ENCODE results near the gene LHFPL6.

The LHFPL6 gene

GRCh38 chr13:39410964-39411363 lies 192.0 kb downstream of the LHFPL6 start:
- Histone ChIP-seq H3K27me3 (replicated peaks; ENCODE audit: control insufficient read depth, insufficient read depth, low read length) (no peaks in the 10 kb centered on the region), H3K9me3 (ENCODE audit: control insufficient read depth, low read length) (no peaks in the 10 kb centered on the region), H3K36me3 (ENCODE audit: control insufficient read depth, insufficient read depth, low read length, severe bottlenecking) (no peaks in the 10 kb centered on the region), H3K9ac (ENCODE audit: low read length) (no peak overlapping the region), H3K4me1 (ENCODE audit: control insufficient read depth, insufficient read depth, low read length) (peaks cover 50% of the 10 kb centered on the region), H3K4me3 (ENCODE audit: low read length) (peak overlapping the region; percentile 57)
- no peak for DNase-seq (ENCODE audit: low read depth)

- no peaks in the 10 kb centered on the region for H3K9me3 ChIP-seq (ENCODE audit: control insufficient read depth, low read length)
- H3K36me3 ChIP-seq (ENCODE audit: control insufficient read depth, insufficient read depth, low read length, severe bottlenecking) = no peaks in the 10 kb centered on the region
- H3K27me3 ChIP-seq (replicated peaks; ENCODE audit: control insufficient read depth, insufficient read depth, low read length) = no peaks in the 10 kb centered on the region
- H3K4me3 ChIP-seq (ENCODE audit: low read length) = peak overlapping the region; percentile 57
- peak overlapping the region; percentile 69 for H3K9ac ChIP-seq (ENCODE audit: low read length)
- peaks cover 43% of the 10 kb centered on the region for H3K4me1 ChIP-seq (ENCODE audit: control insufficient read depth, insufficient read depth, low read length)
- peak; percentile 88 for DNase-seq (ENCODE audit: low read depth)
Observed at GRCh38 chr13:39410096-39410901, 192.7 kb downstream of the LHFPL6 start.

- peaks cover 27% of the 10 kb centered on the region for H3K4me1 ChIP-seq (ENCODE audit: control insufficient read depth, insufficient read depth, low read length)
- H3K9me3 ChIP-seq (ENCODE audit: control insufficient read depth, low read length) = no peaks in the 10 kb centered on the region
- no peak overlapping the region for H3K9ac ChIP-seq (ENCODE audit: low read length)
- H3K36me3 ChIP-seq (ENCODE audit: control insufficient read depth, insufficient read depth, low read length, severe bottlenecking) = no peaks in the 10 kb centered on the region
- DNase-seq (ENCODE audit: low read depth) = no peak
- H3K4me3 ChIP-seq (ENCODE audit: low read length) = no peak overlapping the region
- H3K27me3 ChIP-seq (replicated peaks; ENCODE audit: control insufficient read depth, insufficient read depth, low read length) = no peaks in the 10 kb centered on the region
Observed at GRCh38 chr13:39408512-39408911, 194.5 kb downstream of the LHFPL6 start.

GRCh38 chr13:39407786-39408185 lies 195.2 kb downstream of the LHFPL6 start:
- no peaks in the 10 kb centered on the region for H3K9me3 ChIP-seq (ENCODE audit: control insufficient read depth, low read length)
- H3K4me1 ChIP-seq (ENCODE audit: control insufficient read depth, insufficient read depth, low read length) = peaks cover 27% of the 10 kb centered on the region
- H3K36me3 ChIP-seq (ENCODE audit: control insufficient read depth, insufficient read depth, low read length, severe bottlenecking) = no peaks in the 10 kb centered on the region

DNA sequence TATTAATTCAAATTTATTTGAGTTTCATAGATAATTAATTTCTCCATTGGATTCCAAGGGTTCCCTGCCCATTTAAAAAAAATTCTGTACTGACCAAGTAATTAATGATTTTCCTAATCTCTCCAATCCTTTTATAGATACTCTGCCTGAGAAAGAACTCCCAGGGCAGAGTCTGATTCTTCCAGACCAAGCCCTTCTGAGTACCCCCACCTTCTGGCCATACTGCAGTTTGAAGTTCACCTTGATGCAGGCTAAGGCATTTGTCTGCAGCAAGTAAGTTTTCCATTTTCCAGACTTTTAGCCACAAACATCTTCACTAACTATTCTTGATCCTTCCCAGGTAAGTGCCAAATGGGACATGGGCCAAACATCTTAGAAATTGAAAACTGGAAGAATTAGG lies 195.9 kb downstream of the LHFPL6 start:
- H3K4me1 ChIP-seq (ENCODE audit: control insufficient read depth, insufficient read depth, low read length) = peaks cover 27% of the 10 kb centered on the region
- no peak for DNase-seq (ENCODE audit: low read depth)
- no peaks in the 10 kb centered on the region for H3K27me3 ChIP-seq (replicated peaks; ENCODE audit: control insufficient read depth, insufficient read depth, low read length)
- no peaks in the 10 kb centered on the region for H3K36me3 ChIP-seq (ENCODE audit: control insufficient read depth, insufficient read depth, low read length, severe bottlenecking)
- H3K9me3 ChIP-seq (ENCODE audit: control insufficient read depth, low read length) = no peaks in the 10 kb centered on the region
- no peak overlapping the region for H3K4me3 ChIP-seq (ENCODE audit: low read length)
- no peak overlapping the region for H3K9ac ChIP-seq (ENCODE audit: low read length)

More at GRCh38 chr13:39407786-39408185, 195.2 kb downstream of the LHFPL6 start:
- H3K4me3 ChIP-seq (ENCODE audit: low read length) = no peak overlapping the region
- H3K9ac ChIP-seq (ENCODE audit: low read length) = no peak overlapping the region
- no peaks in the 10 kb centered on the region for H3K27me3 ChIP-seq (replicated peaks; ENCODE audit: control insufficient read depth, insufficient read depth, low read length)
- DNase-seq (ENCODE audit: low read depth) = no peak

DNA sequence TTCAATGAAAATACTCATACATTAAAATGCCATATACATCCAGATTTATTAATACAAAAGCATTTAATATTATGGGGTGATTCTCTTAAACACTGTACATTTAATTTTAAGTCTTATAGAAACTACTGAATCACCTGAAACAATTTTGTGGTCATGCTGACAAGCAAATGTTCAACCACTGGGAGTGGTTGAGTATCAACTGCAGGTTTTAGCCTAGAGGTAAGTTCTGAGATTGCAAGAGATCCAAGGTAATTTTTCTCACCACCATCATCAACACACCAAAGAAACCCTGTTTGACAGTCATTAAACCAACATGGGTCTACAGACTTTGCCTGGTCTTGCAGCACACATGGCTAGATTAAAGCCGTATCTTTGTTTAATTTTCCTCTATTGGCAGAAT lies 196.3 kb downstream of the LHFPL6 start:
- H3K36me3 ChIP-seq (ENCODE audit: control insufficient read depth, insufficient read depth, low read length, severe bottlenecking) = no peaks in the 10 kb centered on the region
- no peaks in the 10 kb centered on the region for H3K9me3 ChIP-seq (ENCODE audit: control insufficient read depth, low read length)
- H3K27me3 ChIP-seq (replicated peaks; ENCODE audit: control insufficient read depth, insufficient read depth, low read length) = no peaks in the 10 kb centered on the region
- H3K4me3 ChIP-seq (ENCODE audit: low read length) = no peak overlapping the region
- peaks cover 27% of the 10 kb centered on the region for H3K4me1 ChIP-seq (ENCODE audit: control insufficient read depth, insufficient read depth, low read length)
- DNase-seq (ENCODE audit: low read depth) = no peak
- H3K9ac ChIP-seq (ENCODE audit: low read length) = no peak overlapping the region

DNA sequence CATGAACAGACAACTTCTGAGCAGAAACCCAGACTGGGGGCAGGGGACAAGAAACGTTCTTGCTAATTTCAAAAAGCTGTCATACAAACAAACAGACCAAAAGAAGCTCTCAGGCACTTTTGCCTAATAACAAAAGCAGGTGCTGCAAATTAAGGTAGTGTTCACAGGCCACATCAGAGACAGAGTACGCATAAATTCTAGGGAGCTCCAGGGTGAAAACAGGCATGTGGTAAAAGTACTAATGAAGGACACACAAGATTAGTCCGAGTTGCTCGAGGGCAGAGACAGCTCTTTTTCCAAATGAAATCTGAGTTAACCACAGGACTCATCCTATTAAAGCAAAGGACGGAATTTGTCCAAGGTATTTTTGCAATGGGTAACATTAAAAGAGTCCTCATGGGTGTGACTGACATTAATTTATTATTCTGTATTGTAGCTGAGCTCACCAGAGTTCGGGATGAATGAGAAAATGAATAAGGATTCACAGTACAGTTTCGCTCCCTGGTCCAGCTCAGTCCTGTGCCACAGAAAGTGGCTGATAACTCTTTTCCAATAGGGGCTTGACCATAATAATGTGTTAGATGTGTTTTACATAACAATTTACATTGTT lies 197.3 kb downstream of the LHFPL6 start:
- no peak for DNase-seq (ENCODE audit: low read depth)

GRCh38 chr13:39405107-39405506 lies 197.9 kb downstream of the LHFPL6 start:
- H3K4me1 ChIP-seq (ENCODE audit: control insufficient read depth, insufficient read depth, low read length) = peaks cover 13% of the 10 kb centered on the region
- no peaks in the 10 kb centered on the region for H3K27me3 ChIP-seq (replicated peaks; ENCODE audit: control insufficient read depth, insufficient read depth, low read length)
- no peak overlapping the region for H3K4me3 ChIP-seq (ENCODE audit: low read length)
- no peak for DNase-seq (ENCODE audit: low read depth)
- H3K9ac ChIP-seq (ENCODE audit: low read length) = no peak overlapping the region
- no peaks in the 10 kb centered on the region for H3K9me3 ChIP-seq (ENCODE audit: control insufficient read depth, low read length)
- no peaks in the 10 kb centered on the region for H3K36me3 ChIP-seq (ENCODE audit: control insufficient read depth, insufficient read depth, low read length, severe bottlenecking)

More for the DNA sequence above, 197.3 kb downstream of the LHFPL6 start:
- Histone ChIP-seq H3K9me3 (ENCODE audit: control insufficient read depth, low read length) (no peaks in the 10 kb centered on the region), H3K36me3 (ENCODE audit: control insufficient read depth, insufficient read depth, low read length, severe bottlenecking) (no peaks in the 10 kb centered on the region), H3K9ac (ENCODE audit: low read length) (no peak overlapping the region), H3K4me3 (ENCODE audit: low read length) (no peak overlapping the region), H3K27me3 (replicated peaks; ENCODE audit: control insufficient read depth, insufficient read depth, low read length) (no peaks in the 10 kb centered on the region), H3K4me1 (ENCODE audit: control insufficient read depth, insufficient read depth, low read length) (peaks cover 19% of the 10 kb centered on the region)

DNA sequence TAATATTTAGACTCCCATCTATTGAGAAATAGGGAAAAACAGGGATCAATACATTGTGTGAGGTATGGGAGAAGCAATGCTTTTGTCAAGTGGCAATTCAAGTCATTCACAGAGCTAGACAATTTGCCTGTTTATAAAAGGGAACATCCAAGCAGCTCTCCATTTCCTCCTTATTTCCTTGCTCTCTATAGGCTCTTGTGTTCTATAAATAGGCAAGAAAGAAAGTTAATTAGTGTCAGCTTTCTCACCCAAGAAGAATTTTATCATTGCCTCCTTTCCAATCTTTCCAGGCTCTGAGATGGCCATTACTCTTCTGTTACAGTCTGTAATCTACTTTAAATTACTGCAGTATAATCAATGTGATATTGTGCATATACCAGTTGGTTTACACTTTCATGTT lies 199.9 kb downstream of the LHFPL6 start:
- Histone ChIP-seq H3K27me3 (replicated peaks; ENCODE audit: control insufficient read depth, insufficient read depth, low read length) (no peaks in the 10 kb centered on the region), H3K36me3 (ENCODE audit: control insufficient read depth, insufficient read depth, low read length, severe bottlenecking) (no peaks in the 10 kb centered on the region), H3K4me3 (ENCODE audit: low read length) (no peak overlapping the region), H3K9ac (ENCODE audit: low read length) (no peak overlapping the region), H3K9me3 (ENCODE audit: control insufficient read depth, low read length) (no peaks in the 10 kb centered on the region), H3K4me1 (ENCODE audit: control insufficient read depth, insufficient read depth, low read length) (peaks cover 4% of the 10 kb centered on the region)
- no peak for DNase-seq (ENCODE audit: low read depth)

DNA sequence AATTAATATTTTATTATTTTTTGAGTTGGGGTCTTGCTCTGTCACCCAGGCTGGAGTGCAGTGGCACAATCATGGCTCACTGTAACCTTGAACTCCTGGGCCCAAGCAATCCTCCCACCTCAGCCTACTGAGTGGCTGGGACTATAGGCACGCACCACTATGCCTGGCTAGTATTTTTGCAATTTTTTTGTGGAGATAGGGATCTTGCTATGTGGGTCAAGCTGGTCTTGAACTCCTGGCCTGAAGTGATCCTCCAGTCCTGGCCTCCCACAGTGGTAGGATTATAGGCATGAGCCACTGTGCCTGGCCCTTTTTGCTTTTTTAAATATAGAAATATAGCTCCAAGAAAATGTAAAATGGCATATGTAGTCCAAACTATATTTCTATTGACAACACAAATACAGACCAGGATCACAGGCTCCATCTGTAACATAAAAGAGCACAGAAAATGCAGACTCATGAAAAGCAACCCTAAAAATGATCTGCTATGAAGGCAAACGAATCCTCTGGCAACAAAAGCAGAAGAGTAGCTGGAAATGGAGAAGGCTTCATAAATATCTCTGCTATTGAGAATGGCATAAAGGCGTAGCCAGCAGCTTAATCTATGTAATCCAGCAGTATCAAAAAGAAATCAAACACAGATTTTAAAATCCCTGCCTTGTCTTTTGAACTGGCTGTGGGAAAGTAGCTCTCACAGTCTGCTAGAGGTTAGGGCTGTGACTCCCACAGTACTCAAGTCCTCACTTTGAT lies 200.6 kb downstream of the LHFPL6 start:
- Histone ChIP-seq H3K4me1 (ENCODE audit: control insufficient read depth, insufficient read depth, low read length) (peaks cover 11% of the 10 kb centered on the region), H3K4me3 (ENCODE audit: low read length) (no peak overlapping the region), H3K9me3 (ENCODE audit: control insufficient read depth, low read length) (no peaks in the 10 kb centered on the region), H3K9ac (ENCODE audit: low read length) (no peak overlapping the region), H3K36me3 (ENCODE audit: control insufficient read depth, insufficient read depth, low read length, severe bottlenecking) (no peaks in the 10 kb centered on the region), H3K27me3 (replicated peaks; ENCODE audit: control insufficient read depth, insufficient read depth, low read length) (no peaks in the 10 kb centered on the region)
- no peak for DNase-seq (ENCODE audit: low read depth)

DNA sequence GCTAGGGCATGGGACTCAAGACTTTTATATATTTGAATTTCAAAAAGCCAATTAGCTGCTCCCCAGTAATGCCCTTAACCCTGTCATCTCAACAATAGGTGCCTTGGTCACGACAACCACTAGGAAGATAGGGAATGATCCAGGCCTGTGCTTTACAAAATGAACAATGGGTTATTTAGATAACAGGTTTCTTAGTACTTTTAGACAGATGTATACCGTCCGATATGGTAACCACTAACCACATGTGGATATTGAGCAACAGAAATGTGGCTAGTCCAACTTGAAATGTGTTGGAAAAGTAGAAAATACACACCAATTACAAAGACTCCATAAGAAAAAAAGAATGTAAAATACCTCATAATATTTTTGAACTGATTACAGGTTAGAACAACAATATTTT lies 201.2 kb downstream of the LHFPL6 start:
- Histone ChIP-seq H3K36me3 (ENCODE audit: control insufficient read depth, insufficient read depth, low read length, severe bottlenecking) (no peaks in the 10 kb centered on the region), H3K9ac (ENCODE audit: low read length) (no peak overlapping the region), H3K4me3 (ENCODE audit: low read length) (no peak overlapping the region), H3K27me3 (replicated peaks; ENCODE audit: control insufficient read depth, insufficient read depth, low read length) (no peaks in the 10 kb centered on the region), H3K4me1 (ENCODE audit: control insufficient read depth, insufficient read depth, low read length) (peaks cover 15% of the 10 kb centered on the region), H3K9me3 (ENCODE audit: control insufficient read depth, low read length) (no peaks in the 10 kb centered on the region)
- DNase-seq (ENCODE audit: low read depth) = no peak
